Natural killer cell (primary cell): ENCODE results near the gene UBAC2. TPM values are rescaled to one million over a fixed set of nuclear protein-coding genes. Genes with fewer than 3 reads are reported as not detected.

Source experiments
- ATAC-seq, 3 donors: fragments of 150-1000 bp in 2 of 3; fragments of 200-7000 bp in 1 of 3; cut with Tn5 transposase; 1 replicate in 1 of 3; 2 replicates in 2 of 3; pipeline ENCODE4 v1.10.0; 2021; ENCODE audit warnings: mild to moderate bottlenecking in 2 of 3, moderate library complexity in 2 of 3
- DNase-seq, 2 donors: peaks; one replicate each; pipeline versions ENCODE4 v3.0.0 to v3.0.0-alpha.2; 2013 to 2021; ENCODE audit warnings: mixed read lengths in 1 of 2
- H3K27ac ChIP-seq: one replicate; pipeline ENCODE4 v1.5.1; 2013; ENCODE audit warnings: mild to moderate bottlenecking, low read length
- H3K27me3 ChIP-seq: one replicate; pipeline ENCODE4 v1.6.1; 2013; ENCODE audit warnings: low read length; ENCODE audit not compliant: control insufficient read depth, insufficient read depth
- H3K36me3 ChIP-seq: one replicate; pipeline ENCODE4 v1.6.1; 2013; ENCODE audit warnings: low read length; ENCODE audit not compliant: control insufficient read depth, insufficient read depth
- H3K4me1 ChIP-seq: one replicate; pipeline ENCODE4 v1.6.1; 2013; ENCODE audit warnings: low read length; ENCODE audit not compliant: control insufficient read depth, insufficient read depth
- H3K4me3 ChIP-seq: one replicate; pipeline ENCODE4 v1.5.1; 2013; ENCODE audit warnings: low read length
- H3K9me3 ChIP-seq: one replicate; pipeline ENCODE4 v1.6.1; 2013; ENCODE audit warnings: low read length; ENCODE audit not compliant: control insufficient read depth, insufficient read depth
- H3K27ac Mint-ChIP-seq, 2 donors: one replicate each; pipeline ENCODE4 v1.8.0; 2022; ENCODE audit warnings: mild to moderate bottlenecking in 2 of 2, mixed read lengths in 2 of 2, moderate library complexity in 1 of 2
- H3K27me3 Mint-ChIP-seq, 2 donors: one replicate each; pipeline ENCODE4 v1.8.0; 2022; ENCODE audit warnings: low read depth in 2 of 2, mixed read lengths in 2 of 2
- H3K36me3 Mint-ChIP-seq: one replicate; pipeline ENCODE4 v1.8.0; 2022; ENCODE audit warnings: mixed read lengths
- H3K4me1 Mint-ChIP-seq, 2 donors: one replicate each; pipeline ENCODE4 v1.8.0; 2022; ENCODE audit warnings: mixed read lengths in 2 of 2
- H3K4me3 Mint-ChIP-seq: one replicate; pipeline ENCODE4 v1.8.0; 2022; ENCODE audit warnings: mild to moderate bottlenecking, moderate library complexity, mixed read lengths
- H3K9me3 Mint-ChIP-seq, 2 donors: one replicate each; pipeline ENCODE4 v1.8.0; 2022; ENCODE audit warnings: mixed read lengths in 2 of 2
- CTCF ChIP-seq: fragments of 200-600 bp; IDR thresholded peaks from one replicate; pipeline ENCODE4 v1.8.0; 2022; ENCODE audit warnings: antibody characterized with exemption
- WGBS: methylation state at CpG from one replicate; pipeline ENCODE4 v1.1.7; 2013; ENCODE audit warnings: missing lambda C conversion rate; ENCODE audit not compliant: insufficient coverage; 5-methylcytosine and 5-hydroxymethylcytosine counted together
- intact Hi-C: fragments of 100-400 bp; cut with micrococcal nuclease; formaldehyde crosslinking; loops from one replicate; pipeline ENCODE4 v1.14.2; 2022
- total RNA-seq, 4 donors: library from RNA; stranded (reverse); fragments of 120-200 nt in 1 of 4; gene quantifications; one replicate each; pipeline versions ENCODE4 v1.2.3 to v1.2.4, GENCODE V29; 2013 to 2022

Gene UBAC2
- total RNA-seq, 3 donors from 2014 or later (not counting 1 experiment from before 2014, with no cell fraction given): 50.6 to 59.1 (median 56.4) TPM

GRCh38 chr13:99218126-99218525 lies 17.5 kb downstream of the UBAC2 start:
- Histone ChIP-seq H3K4me1 (peaks cover 64% of the 10 kb centered on the region), H3K9me3 (no peaks in the 10 kb centered on the region), H3K27me3 (no peaks in the 10 kb centered on the region), H3K27ac (peak overlapping the region; percentile 74), H3K4me3 (no peak overlapping the region), H3K36me3 (no peaks in the 10 kb centered on the region)
- TF ChIP-seq CTCF: no peak
- no peaks in the 10 kb centered on the region for H3K27me3 Mint-ChIP-seq
- H3K4me1 Mint-ChIP-seq: peaks cover 78 to 79% of the 10 kb centered on the region in 2 donors
- no peaks in the 10 kb centered on the region for H3K36me3 Mint-ChIP-seq
- H3K4me3 Mint-ChIP-seq: peak overlapping the region; percentile 86
- intact Hi-C loops: loop anchor here (2.0 to 5.0 kb wide), 2 partner anchors 139 to 214 kb away; no protein-coding TSS in a partner anchor
- no peaks in the 10 kb centered on the region for H3K9me3 Mint-ChIP-seq
- peak in 1 of 2 donors; percentile 26 for DNase-seq
- peak overlapping the region; percentile 83 to 89 for H3K27ac Mint-ChIP-seq
- no peak for ATAC-seq

GRCh38 chr13:99218545-99218944 lies 17.9 kb downstream of the UBAC2 start:
- Histone ChIP-seq H3K36me3 (no peaks in the 10 kb centered on the region), H3K27me3 (no peaks in the 10 kb centered on the region), H3K4me1 (peaks cover 64% of the 10 kb centered on the region), H3K9me3 (no peaks in the 10 kb centered on the region), H3K4me3 (no peak overlapping the region), H3K27ac (peak overlapping the region; percentile 74)
- no peaks in the 10 kb centered on the region for H3K36me3 Mint-ChIP-seq
- no peak for ATAC-seq
- no peaks in the 10 kb centered on the region for H3K27me3 Mint-ChIP-seq
- peaks cover 82 to 83% of the 10 kb centered on the region in 2 donors for H3K4me1 Mint-ChIP-seq
- DNase-seq: no peak
- TF ChIP-seq CTCF: no peak
- 41% methylated on average over 6 of the region's 6 CpGs for WGBS
- H3K4me3 Mint-ChIP-seq: peak overlapping the region; percentile 86
- peak overlapping the region; percentile 83 to 89 for H3K27ac Mint-ChIP-seq
- intact Hi-C loops: loop anchor here (2.0 to 5.0 kb wide), 2 partner anchors 138 to 214 kb away; no protein-coding TSS in a partner anchor
- H3K9me3 Mint-ChIP-seq: no peaks in the 10 kb centered on the region

- H3K9me3 ChIP-seq: no peaks in the 10 kb centered on the region
- no peaks in the 10 kb centered on the region for H3K36me3 ChIP-seq
- no peaks in the 10 kb centered on the region for H3K9me3 Mint-ChIP-seq
- H3K36me3 Mint-ChIP-seq: no peaks in the 10 kb centered on the region
- peaks cover 64% of the 10 kb centered on the region for H3K4me1 ChIP-seq
- DNase-seq (peak; percentile 52 to 90), ATAC-seq (peak; percentile 70 to 83 (median 81))
- no peaks in the 10 kb centered on the region for H3K27me3 ChIP-seq
- peak overlapping the region; percentile 86 for H3K4me3 Mint-ChIP-seq
- TF ChIP-seq CTCF: no peak
- intact Hi-C loops: loop anchor here (1.0 to 5.0 kb wide), 3 partner anchors 39 to 213 kb away; partner anchors contain the start of gene GPR18
- no peaks in the 10 kb centered on the region for H3K27me3 Mint-ChIP-seq
- peak overlapping the region; percentile 74 for H3K27ac ChIP-seq
- no peak overlapping the region for H3K4me3 ChIP-seq
- H3K4me1 Mint-ChIP-seq: peaks cover 86% of the 10 kb centered on the region in 2 donors
- peak overlapping the region; percentile 83 to 89 for H3K27ac Mint-ChIP-seq
- WGBS: 3% methylated on average over 2 of the region's 2 CpGs
Observed at GRCh38 chr13:99218969-99219368, 18.3 kb downstream of the UBAC2 start.
